NCI-H2081 (cell line): Measurements from ENCODE around the gene RAB11FIP3.
A peak's percentile ranks its signal among the peaks of the same experiment; 100 is the strongest.
"Not testable (repeated sequence)": the region's sequence is repeated elsewhere in the genome, so short reads cannot be mapped to it uniquely, and the experiment has no call there.

Experiments
- DNase-seq, 2 experiments: peaks; one replicate each; lab custom pipeline; 2025; lab: John Stamatoyannopoulos, UW

Gene RAB11FIP3

DNA sequence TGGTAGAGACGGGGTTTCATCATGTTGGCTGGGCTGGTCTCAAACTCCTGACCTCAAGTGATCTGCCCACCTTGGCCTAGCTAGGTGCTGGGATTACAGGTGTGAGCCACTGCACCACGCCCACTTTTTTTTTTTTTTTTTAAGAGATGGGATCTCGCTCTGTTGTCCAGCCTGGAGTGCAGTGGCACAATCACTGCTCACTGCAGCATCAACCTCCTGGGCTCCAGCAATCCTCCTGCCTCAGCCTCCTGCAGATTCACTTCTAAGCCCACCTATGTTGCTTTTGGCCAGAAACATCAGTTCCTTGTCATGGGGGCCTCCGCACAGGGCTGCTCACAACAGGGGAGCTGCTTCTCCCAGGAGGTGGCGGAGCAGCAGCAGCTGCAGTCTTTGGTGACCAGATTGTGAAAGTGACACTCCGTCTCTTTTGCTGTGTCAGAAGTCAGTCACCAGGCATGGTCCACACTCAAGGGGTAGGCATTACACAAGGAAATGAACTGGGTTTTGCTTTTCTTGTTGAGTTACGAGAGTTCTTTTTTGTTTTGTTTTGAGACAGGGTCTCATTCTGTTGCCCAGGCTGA lies 32.9 kb upstream of the RAB11FIP3 start:
- DNase-seq = no peak

DNA sequence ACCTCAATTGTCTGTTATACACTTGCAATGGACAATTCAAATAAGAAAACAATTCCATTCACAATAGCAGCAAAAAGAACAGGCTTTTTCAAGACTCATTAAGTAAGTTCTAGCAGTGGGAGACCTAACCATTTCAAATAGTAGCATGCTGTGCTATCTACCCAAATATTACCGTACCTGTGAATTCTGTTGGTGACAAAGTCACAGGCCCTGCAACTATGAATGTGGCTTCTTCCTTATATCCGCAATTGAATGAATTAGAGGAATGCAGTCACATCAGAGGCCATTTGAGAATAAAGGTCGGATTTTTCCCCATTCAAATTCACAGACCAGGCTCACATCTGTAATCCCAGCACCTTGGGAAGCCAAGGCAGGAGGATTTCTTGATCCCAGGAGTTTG lies 29.2 kb upstream of the RAB11FIP3 start:
- DNase-seq = peak in 1 of 2 experiments; percentile 53

DNA sequence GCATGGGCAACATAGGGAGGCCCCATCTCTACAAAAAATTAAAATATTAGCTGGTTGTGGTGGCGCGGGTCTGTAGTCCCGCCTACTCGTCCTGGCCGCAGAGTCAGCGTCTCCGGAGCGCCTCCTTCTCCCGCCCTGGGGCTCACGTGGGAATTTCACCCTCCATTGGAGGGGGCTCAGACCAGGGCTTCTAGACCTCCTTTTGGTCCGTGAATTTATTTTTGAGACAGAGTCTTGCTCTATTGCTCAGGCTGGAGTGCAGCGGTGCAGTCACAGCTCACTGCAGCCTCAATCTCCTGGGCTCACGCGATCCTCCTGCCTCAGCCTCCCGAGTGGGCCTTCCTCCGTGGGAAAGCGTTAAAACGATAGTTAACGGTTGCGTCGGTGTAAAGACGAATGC lies 28.8 kb upstream of the RAB11FIP3 start:
- DNase-seq = peak; percentile 19 to 45

DNA sequence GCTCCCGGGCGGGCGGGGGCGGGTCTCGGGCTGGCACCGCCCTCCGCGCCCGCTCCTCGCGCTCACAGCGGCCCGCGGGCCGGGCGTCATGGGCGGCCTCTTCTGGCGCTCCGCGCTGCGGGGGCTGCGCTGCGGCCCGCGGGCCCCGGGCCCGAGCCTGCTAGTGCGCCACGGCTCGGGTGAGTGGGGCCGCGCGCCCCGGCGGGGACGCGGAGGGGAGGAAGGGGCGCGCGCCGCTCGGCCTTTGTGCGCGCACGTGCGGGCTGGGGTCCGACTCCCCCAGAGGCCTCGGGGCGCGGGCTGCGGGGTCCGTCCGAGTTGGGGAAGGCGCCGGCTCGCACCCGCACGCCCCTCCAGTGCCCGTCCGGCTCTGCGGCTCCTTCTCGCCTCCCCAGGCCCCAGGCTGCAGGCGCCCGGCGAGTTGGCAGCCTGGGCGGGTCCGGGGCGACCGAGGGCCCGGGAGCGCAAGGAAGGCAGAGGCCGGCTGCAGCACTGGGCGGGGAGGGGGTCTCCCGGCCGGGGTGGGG lies 28.3 kb upstream of the RAB11FIP3 start, which contains the start of gene NME4:
Gene NME4 (plus strand): TSS at position 65 of the 527 bp plus-strand sequence. CDS start 24 bp downstream, at position 89.
- peak; percentile 34 to 48 for DNase-seq

DNA sequence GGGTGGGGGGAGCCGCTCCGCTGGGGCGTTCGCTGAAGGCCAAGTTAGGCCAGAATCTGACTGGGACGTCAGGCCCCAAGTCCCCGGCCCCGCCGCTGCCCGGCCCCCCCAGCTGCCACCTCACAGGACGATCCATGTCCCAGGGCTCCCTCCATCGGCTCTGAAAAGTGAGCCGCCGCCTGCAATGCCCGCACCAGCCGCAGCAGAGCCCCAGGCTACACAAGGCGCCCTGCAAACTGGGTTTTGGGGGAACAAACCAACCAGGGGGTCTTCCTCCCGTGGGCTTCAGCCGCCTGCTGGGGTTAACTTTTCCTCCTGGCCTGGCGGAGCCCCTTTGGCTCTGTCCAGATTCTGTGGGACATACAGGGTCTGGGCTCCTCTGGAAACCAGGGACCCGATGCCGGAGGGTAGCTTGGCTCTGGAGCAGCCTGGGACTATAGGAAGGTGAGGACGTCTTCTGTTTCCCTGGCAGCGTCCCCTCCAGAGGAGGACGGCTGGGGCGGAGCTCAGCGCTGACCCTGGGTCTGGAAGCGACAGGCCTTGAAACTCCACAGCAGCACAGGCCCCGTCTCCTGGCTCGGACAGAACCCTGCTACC lies 27.6 kb upstream of the RAB11FIP3 start:
- no peak for DNase-seq

DNA sequence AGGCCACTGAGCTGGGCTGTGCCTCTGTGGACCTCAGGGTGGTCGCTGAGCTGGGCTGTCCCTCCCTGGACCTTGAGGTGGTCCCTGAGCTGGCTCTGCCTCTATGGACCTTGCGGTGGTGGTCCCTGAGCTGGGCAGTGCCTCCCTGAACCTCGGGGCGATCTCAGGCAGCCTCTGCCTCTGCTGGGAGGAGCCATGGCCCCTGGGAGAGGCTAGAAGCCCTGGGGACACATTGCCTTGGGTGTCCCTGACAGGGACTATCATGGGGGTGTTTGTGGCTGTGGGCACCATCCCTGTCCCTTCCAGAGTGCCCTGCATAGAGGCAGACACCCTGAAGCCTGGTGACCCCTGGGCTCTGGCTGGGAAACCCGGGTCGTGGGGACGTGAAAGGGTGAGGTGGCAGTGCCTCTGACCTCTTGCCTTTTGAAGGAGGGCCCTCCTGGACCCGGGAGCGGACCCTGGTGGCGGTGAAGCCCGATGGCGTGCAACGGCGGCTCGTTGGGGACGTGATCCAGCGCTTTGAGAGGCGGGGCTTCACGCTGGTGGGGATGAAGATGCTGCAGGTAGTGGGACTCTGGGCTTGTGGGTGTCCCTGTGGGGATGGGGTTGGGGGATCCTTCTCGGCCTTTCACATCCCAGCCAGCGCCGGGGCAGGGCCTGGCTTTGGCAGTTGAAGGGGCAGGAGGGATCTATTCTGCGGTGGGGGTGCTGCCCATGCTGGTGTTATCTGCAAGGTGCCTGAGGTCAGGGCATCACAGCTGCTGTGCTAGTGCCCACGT lies 26.7 kb upstream of the RAB11FIP3 start:
- no peak for DNase-seq

DNA sequence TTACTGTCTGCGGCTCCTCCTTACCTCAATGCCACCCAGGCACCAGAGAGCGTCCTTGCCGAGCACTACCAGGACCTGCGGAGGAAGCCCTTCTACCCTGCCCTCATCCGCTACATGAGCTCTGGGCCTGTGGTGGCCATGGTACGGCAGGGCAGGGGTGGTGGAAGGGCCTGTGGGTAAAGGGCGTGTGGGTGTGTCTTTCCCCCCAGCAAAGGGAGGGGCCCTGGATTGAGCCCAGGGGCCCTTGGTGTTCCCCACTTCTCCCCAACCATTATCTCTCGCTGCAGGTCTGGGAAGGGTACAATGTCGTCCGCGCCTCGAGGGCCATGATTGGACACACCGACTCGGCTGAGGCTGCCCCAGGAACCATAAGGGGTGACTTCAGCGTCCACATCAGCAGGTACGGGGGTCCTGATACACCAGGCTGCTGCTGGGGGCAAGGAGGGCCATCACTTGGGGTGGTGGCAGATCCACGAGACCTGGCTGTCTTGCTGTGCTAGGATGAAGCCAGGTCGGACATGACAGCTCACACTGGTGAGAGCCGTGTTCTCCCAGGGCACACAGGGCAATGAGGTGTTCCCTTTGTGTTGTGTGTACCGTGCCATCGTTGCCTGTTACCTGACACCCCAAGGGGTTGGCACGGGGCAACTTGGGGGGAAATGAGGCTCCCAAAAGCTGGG lies 26.0 kb upstream of the RAB11FIP3 start:
- DNase-seq = no peak

DNA sequence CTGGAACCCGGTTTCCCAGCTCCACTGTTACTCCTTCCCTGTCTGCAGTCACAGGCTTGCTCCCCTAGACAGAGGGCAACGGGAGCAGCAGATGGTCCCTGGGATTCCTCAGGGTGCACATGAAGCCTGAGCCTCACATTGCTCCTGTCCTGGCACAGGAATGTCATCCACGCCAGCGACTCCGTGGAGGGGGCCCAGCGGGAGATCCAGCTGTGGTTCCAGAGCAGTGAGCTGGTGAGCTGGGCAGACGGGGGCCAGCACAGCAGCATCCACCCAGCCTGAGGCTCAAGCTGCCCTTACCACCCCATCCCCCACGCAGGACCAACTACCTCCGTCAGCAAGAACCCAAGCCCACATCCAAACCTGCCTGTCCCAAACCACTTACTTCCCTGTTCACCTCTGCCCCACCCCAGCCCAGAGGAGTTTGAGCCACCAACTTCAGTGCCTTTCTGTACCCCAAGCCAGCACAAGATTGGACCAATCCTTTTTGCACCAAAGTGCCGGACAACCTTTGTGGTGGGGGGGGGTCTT lies 25.3 kb upstream of the RAB11FIP3 start:
- DNase-seq = no peak

DNA sequence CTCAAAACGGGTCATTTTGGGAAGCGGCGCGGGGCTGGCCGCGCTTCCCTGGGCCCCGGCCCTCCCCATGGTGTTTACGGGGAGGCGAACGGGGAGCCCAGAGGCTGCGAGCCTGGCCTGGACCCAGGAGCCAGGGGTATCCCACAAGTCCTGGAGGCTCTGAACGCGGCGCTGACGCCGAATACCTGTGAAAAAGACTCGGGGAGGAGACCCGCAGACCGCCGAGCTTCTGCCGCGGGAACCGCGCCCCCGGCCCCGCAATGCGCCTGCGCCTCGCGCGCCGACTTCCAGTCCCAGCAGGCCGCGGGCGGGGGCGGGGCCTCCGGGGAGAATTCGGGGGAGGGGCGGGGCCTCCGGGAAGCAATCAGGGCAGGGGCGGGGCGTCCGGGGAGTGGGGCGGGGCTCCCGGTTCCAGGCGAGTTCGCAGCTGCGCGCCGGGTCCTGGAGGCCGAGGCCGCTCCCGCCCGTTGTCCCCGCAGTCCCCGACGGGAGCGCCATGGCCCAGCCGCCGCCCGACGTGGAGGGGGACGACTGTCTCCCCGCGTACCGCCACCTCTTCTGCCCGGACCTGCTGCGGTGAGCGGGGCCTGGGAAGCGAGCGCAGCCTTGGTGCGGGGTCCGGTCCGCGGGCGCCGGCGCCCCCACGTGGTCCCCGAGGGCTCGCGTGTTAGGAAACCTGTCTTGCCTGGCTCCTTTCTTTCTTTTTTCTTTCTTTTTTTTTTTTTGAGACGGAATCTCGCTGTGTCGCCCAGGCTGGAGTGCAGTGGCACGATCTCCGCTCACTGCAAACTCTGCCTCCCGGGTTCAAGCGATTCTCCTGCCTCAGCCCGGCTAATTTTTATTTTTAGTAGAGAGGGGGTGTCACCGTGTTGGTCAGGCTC lies 23.7 kb upstream of the RAB11FIP3 start, which contains the start of gene DECR2:
Gene DECR2 (plus strand): TSS at position 418 of the 881 bp plus-strand sequence. CDS start 79 bp downstream, at position 497.
- DNase-seq = peak; percentile 82 to 92

DNA sequence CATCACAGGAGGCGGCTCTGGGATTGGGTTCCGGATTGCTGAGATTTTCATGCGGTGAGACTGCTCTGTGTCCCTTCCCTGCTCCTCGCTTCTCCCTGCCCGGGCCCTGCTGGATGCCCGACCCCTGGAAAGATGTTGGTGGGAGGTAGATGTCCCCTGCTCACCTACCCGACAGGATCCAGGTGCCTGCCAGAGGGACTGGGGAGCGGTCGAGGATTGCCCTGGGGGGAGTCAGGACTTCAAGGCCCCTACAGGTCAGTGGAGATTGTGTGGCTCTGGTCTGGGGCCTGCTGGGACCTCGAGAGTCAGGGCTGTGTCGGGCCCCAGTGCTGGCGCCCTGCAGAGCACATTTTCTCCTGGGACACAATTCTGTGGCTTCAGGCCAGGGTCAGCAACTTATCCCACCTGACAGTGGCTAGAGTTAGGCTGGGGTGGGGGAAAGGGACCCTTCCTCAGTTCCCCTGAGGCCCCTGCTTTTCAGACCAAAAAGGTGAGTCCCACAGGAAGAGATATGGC lies 20.4 kb upstream of the RAB11FIP3 start:
- DNase-seq = no peak

DNA sequence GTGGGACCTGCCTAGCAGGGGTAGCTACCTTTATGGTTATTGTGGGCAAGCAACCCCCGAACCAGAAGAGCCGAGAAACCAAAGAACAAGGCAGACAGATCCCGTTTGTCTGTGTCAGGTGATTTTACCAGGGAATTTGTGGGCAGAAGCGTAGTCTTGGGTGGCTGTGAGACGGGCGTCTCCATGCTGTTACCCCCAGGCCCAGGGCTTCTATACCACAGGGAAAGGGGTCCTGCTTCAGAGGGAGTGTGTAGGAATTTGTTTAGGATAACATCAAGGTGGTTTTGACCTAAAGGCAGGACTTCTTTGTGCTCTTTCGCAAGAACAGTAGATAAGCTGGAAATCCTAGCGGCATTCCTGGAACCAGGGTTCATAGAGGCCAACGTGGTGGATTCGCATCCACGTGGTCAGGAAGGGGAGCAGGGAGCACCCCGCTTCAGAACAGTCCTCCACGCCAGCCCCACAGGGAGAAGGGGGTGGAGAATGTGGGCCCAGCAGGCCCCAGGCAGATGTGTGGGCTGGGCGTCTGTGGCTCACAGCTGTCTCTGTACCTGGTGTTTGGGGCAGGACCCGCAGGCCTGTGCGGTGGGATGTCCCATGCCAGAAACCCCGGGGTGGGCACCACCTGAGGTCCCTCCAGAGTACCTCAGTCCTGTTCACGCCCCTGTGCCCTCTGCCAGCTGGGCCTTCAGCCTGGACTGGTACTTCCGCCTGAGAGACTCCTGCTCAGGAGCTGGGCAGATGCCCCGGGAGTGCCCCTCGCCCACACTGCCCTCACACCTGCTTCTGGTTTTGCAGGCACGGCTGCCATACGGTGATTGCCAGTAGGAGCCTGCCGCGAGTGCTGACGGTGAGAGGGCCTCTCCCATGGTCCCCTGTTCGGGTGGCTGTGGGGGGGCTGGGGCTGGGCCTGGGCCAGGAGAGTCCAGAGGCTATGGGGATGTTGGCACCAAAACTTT lies 19.6 kb upstream of the RAB11FIP3 start:
- DNase-seq = no peak

DNA sequence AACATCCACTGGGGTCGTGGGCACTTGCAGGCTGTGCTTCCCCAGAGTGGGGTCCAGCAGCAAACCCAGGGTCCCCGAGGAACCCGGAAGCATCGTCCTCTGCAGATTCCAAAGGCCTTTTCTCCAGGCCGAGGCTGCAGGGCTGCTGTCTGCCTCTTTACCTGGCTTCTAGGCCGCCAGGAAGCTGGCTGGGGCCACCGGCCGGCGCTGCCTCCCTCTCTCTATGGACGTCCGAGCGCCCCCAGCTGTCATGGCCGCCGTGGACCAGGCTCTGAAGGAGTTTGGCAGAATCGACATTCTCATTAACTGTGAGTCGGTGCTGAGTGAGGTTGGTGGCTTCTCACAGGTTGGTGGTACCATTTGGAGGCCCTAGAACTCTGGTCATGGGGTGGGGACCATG lies 18.2 kb upstream of the RAB11FIP3 start:
- DNase-seq = no peak

DNA sequence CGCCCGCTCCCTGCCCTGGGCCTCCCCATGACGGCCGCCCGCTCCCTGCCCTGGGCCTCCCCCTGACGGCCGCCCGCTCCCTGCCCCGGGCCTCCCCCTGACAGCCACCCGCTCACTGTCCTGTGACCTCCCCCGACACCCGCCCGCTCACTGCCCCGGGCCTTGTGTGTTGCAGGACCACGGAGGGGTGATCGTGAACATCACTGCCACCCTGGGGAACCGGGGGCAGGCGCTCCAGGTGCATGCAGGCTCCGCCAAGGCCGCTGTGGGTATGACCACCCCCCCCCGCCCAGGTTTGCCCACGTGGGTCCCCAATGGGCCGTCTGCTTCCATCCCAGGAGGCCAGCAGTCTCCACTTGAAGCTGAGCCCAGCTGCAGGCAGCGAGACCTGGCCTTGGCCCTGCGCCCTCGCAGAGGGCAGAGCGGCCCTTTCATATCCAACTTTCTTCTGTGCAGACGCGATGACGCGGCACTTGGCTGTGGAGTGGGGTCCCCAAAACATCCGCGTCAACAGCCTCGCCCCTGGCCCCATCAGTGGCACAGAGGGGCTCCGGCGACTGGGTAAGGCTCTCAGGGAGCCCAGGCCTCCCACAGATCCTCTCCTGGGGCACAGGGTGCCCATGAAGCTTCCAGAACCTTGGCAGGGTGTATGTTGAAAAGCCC lies 14.8 kb upstream of the RAB11FIP3 start:
- DNase-seq = no peak

DNA sequence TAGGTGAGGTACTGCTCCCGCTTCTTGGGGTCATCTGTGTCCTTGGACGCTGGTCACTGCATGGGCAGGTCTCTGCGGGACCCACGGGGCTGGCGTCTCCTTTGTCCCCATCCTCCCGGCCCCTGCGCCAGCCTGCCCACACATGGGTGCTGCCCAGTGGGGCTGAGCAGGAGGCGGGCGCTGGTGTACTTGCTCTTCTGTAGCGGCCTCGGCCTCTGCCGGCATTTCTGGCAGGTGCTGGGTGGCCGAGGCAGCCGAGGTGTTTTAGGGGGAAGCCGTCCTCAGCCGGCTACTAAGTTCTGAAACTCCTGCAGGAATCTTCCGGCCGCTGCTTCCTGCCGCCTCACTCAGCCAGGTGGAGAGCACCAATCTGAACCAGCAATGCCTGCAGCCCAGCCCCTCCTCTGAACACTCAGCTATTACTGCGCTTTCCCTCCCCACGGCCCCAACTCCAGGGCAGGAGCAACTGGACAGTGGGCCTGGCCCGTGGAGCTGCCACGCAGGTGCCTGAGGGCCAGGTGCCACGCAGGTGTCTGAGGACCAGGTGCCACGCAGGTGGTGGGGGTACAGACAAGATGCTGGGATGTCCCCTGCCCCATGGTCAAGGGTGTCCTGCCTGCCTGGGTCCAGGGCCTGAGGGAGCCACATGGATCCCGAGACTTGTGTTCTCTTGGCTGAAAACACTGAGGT lies 13.7 kb upstream of the RAB11FIP3 start:
- no peak for DNase-seq

DNA sequence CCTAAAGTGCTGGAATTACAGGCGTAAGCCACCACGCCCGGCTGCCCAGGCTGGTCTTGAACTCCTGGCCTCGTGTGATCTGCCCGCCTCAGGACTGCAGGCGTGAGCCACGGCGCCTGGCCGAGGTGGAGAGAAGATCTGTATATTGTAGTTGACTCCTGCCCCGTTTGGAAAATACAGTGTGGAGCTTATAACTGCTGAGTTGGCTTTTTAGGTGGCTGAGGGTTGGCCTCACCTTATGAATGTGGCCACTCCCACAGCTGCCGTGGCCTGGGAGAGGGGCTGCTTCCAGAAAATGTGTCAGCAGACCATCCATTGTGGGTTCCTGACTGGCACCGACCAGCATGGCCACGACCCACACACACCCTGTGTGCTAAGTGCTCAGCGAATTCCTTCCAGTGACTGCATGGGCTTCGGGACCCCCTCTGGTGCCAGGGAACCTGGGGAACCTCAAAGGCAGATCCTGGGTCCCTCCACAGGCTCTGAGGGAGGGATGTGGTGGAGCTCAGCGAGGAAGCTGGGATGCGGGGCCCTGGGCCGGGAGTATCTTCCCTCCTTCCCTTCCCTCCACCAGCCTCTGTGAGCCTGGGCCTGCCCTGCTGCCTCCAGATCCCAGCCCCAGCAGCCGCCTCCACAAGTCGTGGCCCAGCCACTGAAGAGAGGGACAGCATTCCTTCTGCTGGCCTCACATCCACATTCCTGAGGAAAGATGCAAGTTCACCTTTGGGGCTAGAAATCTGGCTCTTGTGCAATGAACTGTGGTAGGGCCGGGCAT lies 10.9 kb upstream of the RAB11FIP3 start:
- no peak for DNase-seq

DNA sequence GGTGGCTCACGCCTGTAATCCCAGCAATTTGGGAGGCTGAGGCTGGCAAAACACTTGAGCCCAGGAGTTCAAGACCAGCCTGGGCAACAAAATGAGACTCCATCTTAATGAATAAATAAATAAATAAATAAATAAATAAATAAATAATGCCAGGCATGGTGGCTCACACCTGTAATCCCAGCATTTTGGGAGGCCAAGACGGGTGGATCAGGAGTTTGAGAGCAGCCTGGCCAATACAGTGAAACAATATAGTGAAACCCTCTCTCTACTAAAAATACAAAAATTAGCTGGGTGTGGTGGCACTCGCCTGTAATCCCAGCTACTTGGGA lies 10.3 kb upstream of the RAB11FIP3 start:
- DNase-seq = not testable (repeated sequence)

DNA sequence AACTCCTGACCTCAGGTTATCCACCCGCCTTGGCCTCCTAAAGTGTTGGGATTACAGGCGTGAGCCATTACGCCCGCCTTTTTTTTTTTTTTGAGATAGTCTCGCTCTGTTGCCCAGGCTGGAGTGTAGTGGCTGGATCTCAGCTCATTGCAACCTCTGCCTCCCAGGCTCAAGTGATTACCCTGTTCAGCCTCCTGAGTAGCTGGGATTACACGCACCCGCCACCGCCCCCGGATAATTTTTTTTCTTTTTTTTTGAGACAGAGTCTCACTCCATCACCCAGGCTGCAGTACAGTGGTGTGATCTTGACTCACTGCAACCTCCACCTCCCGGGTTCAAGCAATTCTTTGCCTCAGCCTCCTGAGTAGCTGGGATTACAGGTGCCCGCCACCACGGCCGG lies 3.3 kb upstream of the RAB11FIP3 start:
- DNase-seq = not testable (repeated sequence)
